Cerebellar nuclear complex (tissue), 1 donor: ENCODE measurements around the gene ST6GALNAC4.

Experiments used
- DNase-seq, 2 experiments: peaks; one replicate each; lab custom pipeline; 2025; lab: John Stamatoyannopoulos, UW

ST6GALNAC4 gene

GRCh38 chr9:127946728-127947127, 29.9 kb upstream of the ST6GALNAC4 start:
- no peak for DNase-seq

GRCh38 chr9:127945942-127946341, 29.1 kb upstream of the ST6GALNAC4 start:
- no peak for DNase-seq

- DNase-seq = no peak
These were observed 28.5 kb upstream of the ST6GALNAC4 start for GRCh38 chr9:127945338-127945737.

GRCh38 chr9:127944586-127945218, 27.9 kb upstream of the ST6GALNAC4 start:
- no peak for DNase-seq

- DNase-seq = no peak
These were observed 26.9 kb upstream of the ST6GALNAC4 start for GRCh38 chr9:127943731-127944144.

GRCh38 chr9:127943011-127943662, 26.3 kb upstream of the ST6GALNAC4 start:
- no peak for DNase-seq

- peak in 1 of 2 experiments; percentile 20 for DNase-seq
These were observed 25.6 kb upstream of the ST6GALNAC4 start for GRCh38 chr9:127942216-127943010.

GRCh38 chr9:127941961-127942215, 25.0 kb upstream of the ST6GALNAC4 start:
- no peak for DNase-seq

- DNase-seq = no peak
These were observed 24.5 kb upstream of the ST6GALNAC4 start for GRCh38 chr9:127941062-127941960.

GRCh38 chr9:127940593-127940992, 23.8 kb upstream of the ST6GALNAC4 start:
- DNase-seq = no peak

- DNase-seq = no peak
These were observed 21.5 kb upstream of the ST6GALNAC4 start for GRCh38 chr9:127938298-127938690.

GRCh38 chr9:127937388-127938297, 20.8 kb upstream of the ST6GALNAC4 start, which contains the start of gene DPM2:
Gene DPM2 (minus strand): TSS chr9:127937854. CDS start chr9:127937820, 34 bp downstream.
- peak in 1 of 2 experiments; percentile 23 for DNase-seq

- no peak for DNase-seq
These were observed 20.2 kb upstream of the ST6GALNAC4 start for GRCh38 chr9:127937056-127937387.

GRCh38 chr9:127936347-127936852, 19.6 kb upstream of the ST6GALNAC4 start:
- no peak for DNase-seq

GRCh38 chr9:127935765-127936221, 19.0 kb upstream of the ST6GALNAC4 start:
- DNase-seq = no peak

GRCh38 chr9:127934986-127935385, 18.1 kb upstream of the ST6GALNAC4 start:
- no peak for DNase-seq

GRCh38 chr9:127934248-127934647, 17.4 kb upstream of the ST6GALNAC4 start:
- no peak for DNase-seq

- DNase-seq = no peak
These were observed 14.4 kb upstream of the ST6GALNAC4 start for GRCh38 chr9:127931092-127931881.

GRCh38 chr9:127930231-127931091, 13.6 kb upstream of the ST6GALNAC4 start, which contains the start of gene PIP5KL1:
Gene PIP5KL1 (minus strand): TSS chr9:127930777. CDS start chr9:127930752, 25 bp downstream.
- peak in 1 of 2 experiments; percentile 54 for DNase-seq
